ENCODE results near the gene TRIM44.

GRCh38 chr11:35802672-35803071 lies 140.1 kb downstream of the TRIM44 start:
- TF ChIP-seq CTCF (IDR thresholded peaks at IDR 0.05) (no peak), BCL3 (IDR thresholded peaks at IDR 0.05) (no peak), MAX (IDR thresholded peaks at IDR 0.05) (no peak), HMGXB4 (CRISPR knock-in tag; IDR thresholded peaks at IDR 0.05; ENCODE audit: borderline replicate concordance) (no peak), NPAS2 (CRISPR knock-in tag; IDR thresholded peaks at IDR 0.05; ENCODE audit: borderline replicate concordance) (no peak), REST (IDR thresholded peaks at IDR 0.05) (no peak), POLR2A (IDR thresholded peaks at IDR 0.05; ENCODE audit: low read length) (no peak), HOXA7 (CRISPR knock-in tag; IDR thresholded peaks at IDR 0.05) (no peak), RNF2 (IDR thresholded peaks at IDR 0.05; ENCODE audit: borderline replicate concordance, low read depth) (no peak), USF2 (IDR thresholded peaks at IDR 0.05) (no peak)

All from A549 (cell line).